Neutrophil (primary cell): ENCODE results near the gene FAM78B.

Experiments used
- H3K27ac ChIP-seq: fragments of 200-600 bp; sonication (generic); 2 replicates; pipeline ENCODE4 v1.5.1; 2016; ENCODE audit warnings: mild to moderate bottlenecking, moderate library complexity
- H3K27me3 ChIP-seq: fragments of 200-600 bp; sonication (generic); 2 replicates; pipeline ENCODE4 v1.6.0; 2016; ENCODE audit warnings: mild to moderate bottlenecking
- H3K36me3 ChIP-seq: fragments of 200-600 bp; sonication (generic); 2 replicates; pipeline ENCODE4 v1.5.1; 2017
- H3K4me1 ChIP-seq, 2 experiments: fragments of 200-600 bp in 1 of 2; sonication (generic) in 1 of 2; 1 replicate in 1 of 2; 2 replicates in 1 of 2; pipeline versions ENCODE4 v1.5.1 to v1.6.1; 2013 to 2016; ENCODE audit warnings: low read depth in 1 of 2, low read length in 1 of 2, mild to moderate bottlenecking in 1 of 2, moderate library complexity in 1 of 2; ENCODE audit not compliant: control insufficient read depth in 1 of 2, insufficient read depth in 1 of 2
- H3K4me3 ChIP-seq, 2 experiments: fragments of 200-600 bp in 1 of 2; sonication (generic) in 1 of 2; 1 replicate in 1 of 2; 2 replicates in 1 of 2; pipeline ENCODE4 v1.5.1; 2013 to 2016; ENCODE audit warnings: low read depth in 1 of 2, low read length in 1 of 2, mild to moderate bottlenecking in 1 of 2, moderate library complexity in 1 of 2
- H3K9me3 ChIP-seq: fragments of 200-600 bp; sonication (generic); 2 replicates; pipeline ENCODE4 v1.5.1; 2016
- TF ChIP-seq, protein P1 (sequence below): fragments of 200-600 bp; sonication (generic); IDR thresholded peaks from 2 replicates; pipeline ENCODE4 v1.5.1; 2016; ENCODE audit warnings: antibody characterized with exemption

Gene FAM78B

GRCh38 chr1:166090244-166090643 is 76.6 kb downstream of the FAM78B start:
- H3K36me3 ChIP-seq, result no peaks in the 10 kb centered on the region
- H3K4me3 ChIP-seq, result no peak overlapping the region
- TF ChIP-seq, protein P1, sequence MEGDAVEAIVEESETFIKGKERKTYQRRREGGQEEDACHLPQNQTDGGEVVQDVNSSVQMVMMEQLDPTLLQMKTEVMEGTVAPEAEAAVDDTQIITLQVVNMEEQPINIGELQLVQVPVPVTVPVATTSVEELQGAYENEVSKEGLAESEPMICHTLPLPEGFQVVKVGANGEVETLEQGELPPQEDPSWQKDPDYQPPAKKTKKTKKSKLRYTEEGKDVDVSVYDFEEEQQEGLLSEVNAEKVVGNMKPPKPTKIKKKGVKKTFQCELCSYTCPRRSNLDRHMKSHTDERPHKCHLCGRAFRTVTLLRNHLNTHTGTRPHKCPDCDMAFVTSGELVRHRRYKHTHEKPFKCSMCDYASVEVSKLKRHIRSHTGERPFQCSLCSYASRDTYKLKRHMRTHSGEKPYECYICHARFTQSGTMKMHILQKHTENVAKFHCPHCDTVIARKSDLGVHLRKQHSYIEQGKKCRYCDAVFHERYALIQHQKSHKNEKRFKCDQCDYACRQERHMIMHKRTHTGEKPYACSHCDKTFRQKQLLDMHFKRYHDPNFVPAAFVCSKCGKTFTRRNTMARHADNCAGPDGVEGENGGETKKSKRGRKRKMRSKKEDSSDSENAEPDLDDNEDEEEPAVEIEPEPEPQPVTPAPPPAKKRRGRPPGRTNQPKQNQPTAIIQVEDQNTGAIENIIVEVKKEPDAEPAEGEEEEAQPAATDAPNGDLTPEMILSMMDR, result no peak
- H3K27me3 ChIP-seq, result no peaks in the 10 kb centered on the region
- no peaks in the 10 kb centered on the region for H3K4me1 ChIP-seq
- H3K27ac ChIP-seq, result no peak overlapping the region
- H3K9me3 ChIP-seq, result no peaks in the 10 kb centered on the region

GRCh38 chr1:166089804-166090203 is 77.0 kb downstream of the FAM78B start:
- Histone ChIP-seq H3K36me3 (no peaks in the 10 kb centered on the region), H3K27me3 (no peaks in the 10 kb centered on the region), H3K27ac (no peak overlapping the region), H3K4me3 (no peak overlapping the region), H3K9me3 (no peaks in the 10 kb centered on the region), H3K4me1 (no peaks in the 10 kb centered on the region)
- TF ChIP-seq, protein P1, result no peak

GRCh38 chr1:166088572-166088955 is 78.2 kb downstream of the FAM78B start:
- Histone ChIP-seq H3K36me3 (no peaks in the 10 kb centered on the region), H3K4me3 (no peak overlapping the region), H3K27ac (no peak overlapping the region), H3K4me1 (no peaks in the 10 kb centered on the region), H3K27me3 (no peaks in the 10 kb centered on the region), H3K9me3 (no peaks in the 10 kb centered on the region)
- TF ChIP-seq, protein P1, result no peak

GRCh38 chr1:166087734-166088571 is 78.8 kb downstream of the FAM78B start:
- H3K4me3 ChIP-seq, result no peak overlapping the region
- H3K27me3 ChIP-seq, result no peaks in the 10 kb centered on the region
- H3K36me3 ChIP-seq, result no peaks in the 10 kb centered on the region
- no peaks in the 10 kb centered on the region for H3K9me3 ChIP-seq
- H3K27ac ChIP-seq, result no peak overlapping the region
- TF ChIP-seq, protein P1, result no peak
- no peaks in the 10 kb centered on the region for H3K4me1 ChIP-seq

DNA sequence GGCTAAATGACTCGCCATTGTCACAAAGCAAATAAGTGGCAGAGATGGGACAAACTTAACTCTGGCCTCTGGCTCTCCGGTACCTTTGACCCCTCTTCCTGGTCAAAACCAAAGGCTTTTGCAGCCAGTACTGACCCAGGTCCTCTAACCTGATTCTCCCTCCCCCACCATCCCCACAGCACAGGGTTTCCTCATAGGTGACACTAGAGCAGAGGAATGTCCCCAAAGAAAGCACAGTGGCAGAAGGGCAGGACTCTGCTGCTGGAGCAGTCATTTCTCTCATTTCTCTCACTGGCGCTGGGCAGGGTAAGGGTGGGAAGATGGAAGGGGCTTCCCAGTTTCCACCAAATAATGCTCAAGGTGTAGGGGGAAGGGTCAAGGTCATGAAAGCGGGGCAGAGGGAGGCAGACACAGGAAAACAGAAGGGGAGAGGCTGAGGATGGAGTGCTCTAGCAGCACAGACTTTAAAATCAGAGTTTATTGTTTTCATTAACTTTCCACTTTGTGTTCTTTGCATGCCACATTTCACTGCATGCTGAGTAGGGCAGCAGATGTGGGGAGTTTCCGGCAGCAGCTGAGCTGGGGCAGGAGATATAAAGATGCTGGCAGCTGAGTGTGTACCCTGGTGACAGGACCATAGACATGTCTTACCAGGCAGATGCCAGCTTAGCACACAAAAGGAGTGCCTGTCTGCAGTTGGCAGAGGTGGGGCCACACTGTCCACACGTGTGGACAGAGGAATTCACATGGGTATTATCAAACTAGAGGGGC is 80.5 kb downstream of the FAM78B start:
- Histone ChIP-seq H3K4me1 (no peaks in the 10 kb centered on the region), H3K27ac (no peak overlapping the region), H3K36me3 (no peaks in the 10 kb centered on the region), H3K27me3 (no peaks in the 10 kb centered on the region), H3K4me3 (no peak overlapping the region), H3K9me3 (no peaks in the 10 kb centered on the region)
- TF ChIP-seq, protein P1, result no peak
